ENCODE data around the gene BLMH.

Gene BLMH, protein sequence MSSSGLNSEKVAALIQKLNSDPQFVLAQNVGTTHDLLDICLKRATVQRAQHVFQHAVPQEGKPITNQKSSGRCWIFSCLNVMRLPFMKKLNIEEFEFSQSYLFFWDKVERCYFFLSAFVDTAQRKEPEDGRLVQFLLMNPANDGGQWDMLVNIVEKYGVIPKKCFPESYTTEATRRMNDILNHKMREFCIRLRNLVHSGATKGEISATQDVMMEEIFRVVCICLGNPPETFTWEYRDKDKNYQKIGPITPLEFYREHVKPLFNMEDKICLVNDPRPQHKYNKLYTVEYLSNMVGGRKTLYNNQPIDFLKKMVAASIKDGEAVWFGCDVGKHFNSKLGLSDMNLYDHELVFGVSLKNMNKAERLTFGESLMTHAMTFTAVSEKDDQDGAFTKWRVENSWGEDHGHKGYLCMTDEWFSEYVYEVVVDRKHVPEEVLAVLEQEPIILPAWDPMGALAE

DNA sequence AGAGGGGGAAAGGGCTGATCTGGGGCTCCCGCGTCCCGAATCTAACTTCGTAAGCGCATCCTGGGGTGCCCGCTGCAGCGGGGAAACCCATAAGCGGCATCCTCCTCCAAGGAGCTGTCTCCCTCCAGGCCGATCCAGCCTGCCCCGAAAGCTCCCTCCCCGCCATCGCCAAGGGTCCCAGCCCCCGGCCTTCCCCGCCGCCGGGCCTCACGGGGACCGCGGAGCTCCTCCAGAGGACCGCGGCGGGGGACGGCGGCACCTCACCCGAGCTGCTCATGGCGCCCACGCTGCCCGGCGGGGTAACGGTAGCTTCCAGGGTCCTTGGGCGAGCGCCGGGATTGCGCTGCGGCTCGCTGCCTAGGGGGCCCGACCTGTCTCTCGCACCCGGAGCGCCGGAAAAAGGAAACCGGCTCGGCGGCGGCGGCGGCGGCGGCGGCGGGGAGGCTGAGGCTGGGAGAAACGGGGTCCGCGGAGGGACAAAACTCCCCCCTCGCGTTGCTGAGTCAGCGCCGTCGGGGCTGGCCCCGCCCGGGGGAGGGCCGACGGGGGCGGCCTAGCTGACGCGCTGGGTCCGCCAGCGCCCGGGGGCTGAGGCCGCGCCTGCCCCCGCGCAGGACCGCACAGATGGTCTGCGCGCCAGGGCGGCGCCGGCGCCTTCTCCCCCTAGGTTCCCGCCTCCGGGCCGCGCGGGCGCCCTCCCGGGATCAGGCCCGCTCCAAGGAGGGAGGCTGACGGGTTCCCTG lies at the start of gene BLMH:
TSS of gene BLMH (minus strand) at position 402 of the 743 bp plus-strand sequence. CDS start at position 277, 125 bp downstream.
- DNase-seq, result peak; percentile 87

DNA sequence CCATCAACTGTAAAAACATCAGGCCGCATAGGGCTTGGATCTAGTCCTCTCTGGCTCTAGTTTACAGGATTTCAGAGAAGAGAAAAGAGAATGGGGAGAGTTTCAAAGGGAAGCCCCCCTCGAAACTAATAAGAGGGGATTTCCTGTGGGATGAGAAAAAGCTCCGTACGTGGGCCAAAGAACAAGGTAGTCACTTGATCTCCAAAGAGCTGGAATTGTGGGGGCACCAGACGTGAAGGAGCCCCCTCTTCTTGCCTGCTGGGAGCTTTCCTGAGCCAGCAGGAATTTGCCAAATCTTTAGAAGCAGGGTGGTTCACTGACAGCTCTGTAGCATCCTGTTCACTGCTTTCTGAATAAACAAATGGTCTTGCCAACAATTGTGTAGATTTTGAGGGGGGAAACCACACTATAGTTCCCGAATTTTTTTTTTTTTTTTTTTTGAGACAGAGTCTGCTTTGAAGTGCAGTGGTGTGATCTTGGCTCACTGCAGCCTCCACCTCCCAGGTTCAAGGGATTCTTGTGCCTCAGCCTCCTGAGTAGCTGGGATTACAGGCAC lies 49.1 kb upstream of the BLMH start:
- no peak for DNase-seq

DNA sequence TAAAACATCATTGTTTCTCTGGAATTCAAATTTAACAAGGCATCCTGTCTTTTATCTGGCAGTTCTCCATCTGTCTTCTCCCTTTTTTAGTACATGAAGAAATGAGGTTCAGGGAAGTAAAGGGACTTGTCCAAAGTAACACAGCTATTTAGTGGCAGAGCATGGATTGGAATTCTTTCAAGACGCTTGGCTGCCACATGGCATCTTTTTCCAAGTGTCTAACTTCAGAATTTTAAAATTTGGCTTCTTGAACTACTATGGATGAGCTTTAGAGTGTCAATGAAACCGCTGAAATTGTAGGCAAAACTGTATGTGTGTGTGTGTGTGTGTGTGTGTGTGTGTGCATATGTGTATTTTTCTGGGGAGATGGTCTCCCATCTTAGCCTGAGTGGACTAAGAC lies 47.3 kb upstream of the BLMH start:
- DNase-seq, result no peak

DNA sequence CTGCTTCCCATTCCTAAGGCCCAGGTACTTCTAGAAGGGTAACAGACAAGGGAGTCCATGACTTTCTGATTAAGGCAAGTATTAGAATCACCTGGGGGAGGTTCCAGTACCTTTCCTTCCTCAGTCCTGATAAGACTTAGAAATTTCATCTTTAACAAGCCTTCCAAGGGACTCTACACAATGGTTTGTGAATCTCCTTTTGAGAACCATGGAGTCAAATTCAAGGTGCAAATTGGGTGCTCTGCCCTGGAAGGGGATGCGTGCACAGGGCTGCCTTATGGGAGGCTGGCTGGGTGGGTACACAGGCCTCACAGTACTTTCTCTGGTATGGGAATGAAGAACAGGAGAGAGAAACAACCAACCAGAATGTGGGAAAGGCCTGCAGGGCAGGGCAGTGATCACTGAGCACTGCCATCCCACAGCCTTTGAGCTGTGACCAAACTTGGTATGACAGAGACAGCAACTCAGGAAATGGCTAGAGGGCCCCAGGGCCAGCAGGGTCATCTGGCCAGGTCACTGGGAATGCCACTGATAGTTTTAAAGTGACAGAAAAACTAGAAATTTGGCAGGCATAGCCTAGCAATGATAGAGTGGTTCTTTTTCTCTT lies 45.8 kb upstream of the BLMH start:
- no peak for DNase-seq

DNA sequence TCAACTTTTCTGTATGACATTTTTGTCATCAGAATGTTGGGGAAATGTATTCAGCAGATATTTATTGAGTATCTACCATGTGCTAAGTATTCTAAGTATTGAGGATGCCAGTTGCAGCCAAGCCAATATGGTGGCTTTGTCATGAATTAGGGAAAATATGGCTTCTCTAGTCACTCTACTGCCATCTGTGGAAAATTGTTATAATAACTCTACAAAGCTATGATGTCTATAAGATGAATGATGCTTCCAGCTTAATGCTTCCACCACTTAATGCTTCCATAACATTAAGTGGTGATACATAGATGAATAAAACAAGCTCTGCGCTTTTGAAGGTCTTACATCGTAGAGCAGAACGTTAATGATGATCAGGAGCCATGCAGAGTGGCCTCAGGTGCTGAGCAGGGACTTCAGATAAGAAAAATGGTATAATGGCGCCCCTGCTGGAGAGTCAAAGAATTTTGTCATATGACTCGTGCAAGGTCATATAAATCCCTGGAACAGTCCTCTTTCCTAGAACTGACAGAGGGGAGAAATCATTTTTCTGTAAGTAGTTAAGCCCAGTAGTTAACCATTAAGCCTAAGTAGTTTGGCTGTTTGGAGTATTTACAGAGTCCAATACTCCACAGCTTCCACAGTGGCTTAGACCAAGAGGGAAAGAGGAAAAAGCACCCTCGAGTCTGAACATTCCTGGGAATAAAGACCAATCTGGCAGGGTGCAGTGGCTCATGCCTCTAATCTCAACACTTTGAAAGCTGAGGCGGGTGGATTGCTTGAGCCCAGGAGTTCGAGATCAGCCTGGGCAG lies 44.8 kb upstream of the BLMH start:
- peak; percentile 75 for DNase-seq

DNA sequence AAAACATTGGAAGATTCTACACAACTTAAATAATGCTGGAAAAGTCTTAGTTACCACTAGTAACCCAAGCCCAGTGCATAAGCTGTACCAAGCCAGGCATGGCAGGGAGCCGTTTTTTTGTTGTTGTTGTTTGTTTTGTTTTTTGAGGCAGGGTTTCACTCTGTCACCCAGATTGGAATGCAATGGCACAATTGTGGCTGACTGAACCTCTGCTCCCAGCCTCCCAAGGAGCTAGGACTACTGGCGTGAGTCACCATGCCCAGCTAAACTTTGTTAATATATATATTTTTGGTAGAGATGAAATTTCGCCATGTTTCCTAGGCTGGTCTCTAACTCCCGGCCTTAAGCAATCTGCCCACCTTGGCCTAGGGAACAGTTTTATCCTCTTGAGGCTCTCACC lies 42.7 kb upstream of the BLMH start:
- no peak for DNase-seq

DNA sequence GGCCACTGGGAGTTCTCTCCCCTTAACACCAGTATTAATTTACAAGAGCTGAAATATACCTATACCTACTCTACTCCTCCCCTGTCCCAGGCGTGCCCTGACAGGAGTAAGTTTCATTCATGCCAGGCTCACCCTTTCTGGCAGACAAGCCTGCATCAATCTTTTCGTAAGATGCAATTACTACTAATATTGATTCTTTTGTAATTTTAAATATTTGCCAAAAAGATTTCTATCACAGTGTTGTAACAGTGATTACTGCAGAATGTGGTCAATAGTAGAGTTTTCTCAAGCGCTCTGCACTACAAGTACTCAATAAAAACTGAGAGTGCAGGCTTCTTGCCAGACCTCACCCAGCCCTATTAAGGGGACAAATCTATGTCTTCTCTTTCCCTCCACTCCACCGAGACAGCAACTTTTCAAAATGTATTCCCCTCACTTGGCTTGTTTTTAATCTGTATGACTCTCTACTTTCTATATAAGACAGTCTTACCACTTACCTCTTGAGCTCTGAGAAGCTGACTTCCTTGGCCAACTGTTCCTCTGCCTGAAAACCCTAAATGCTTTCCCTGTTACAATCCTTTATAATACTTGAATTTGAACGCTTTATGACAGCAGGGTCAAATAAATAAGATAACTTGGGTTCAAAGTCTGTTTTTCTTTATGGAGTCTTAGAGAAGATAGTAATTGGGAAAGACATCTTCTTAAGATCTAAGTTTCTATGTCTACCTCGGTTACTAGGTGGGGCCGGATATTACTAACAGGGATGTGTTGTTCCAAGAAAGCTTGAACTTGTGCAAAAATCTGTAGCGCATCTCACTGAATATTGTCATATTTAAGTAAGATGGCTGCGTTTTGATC lies 42.0 kb upstream of the BLMH start, which contains the start of gene TMIGD1:
TSS of gene TMIGD1 (minus strand) at position 555 of the 858 bp plus-strand sequence. CDS start 1,924 bp downstream, outside the sequence.
- no peak for DNase-seq

DNA sequence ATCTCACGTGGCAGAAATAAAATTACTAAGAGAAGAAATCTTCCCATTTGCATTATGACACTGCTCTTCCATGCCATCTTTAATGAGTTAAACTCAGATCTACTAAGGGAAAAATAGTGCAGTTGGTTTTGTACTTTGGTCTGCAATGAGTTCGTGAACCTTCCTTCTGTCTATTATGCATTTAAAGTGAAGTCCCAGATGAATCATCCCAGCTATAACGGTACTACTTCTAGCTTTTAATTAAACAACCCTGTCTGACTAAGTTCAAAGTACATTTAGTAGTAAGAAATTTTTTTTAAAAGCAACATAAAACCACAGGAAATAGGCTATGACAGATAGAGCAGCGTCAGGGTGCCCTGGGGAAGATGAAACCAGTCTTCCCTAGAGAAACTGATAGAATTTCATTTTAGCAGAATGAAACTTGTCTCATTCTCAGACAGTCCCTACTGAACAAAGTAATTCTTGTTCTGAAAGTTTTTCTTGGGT lies 40.4 kb upstream of the BLMH start:
- DNase-seq, result peak; percentile 89

DNA sequence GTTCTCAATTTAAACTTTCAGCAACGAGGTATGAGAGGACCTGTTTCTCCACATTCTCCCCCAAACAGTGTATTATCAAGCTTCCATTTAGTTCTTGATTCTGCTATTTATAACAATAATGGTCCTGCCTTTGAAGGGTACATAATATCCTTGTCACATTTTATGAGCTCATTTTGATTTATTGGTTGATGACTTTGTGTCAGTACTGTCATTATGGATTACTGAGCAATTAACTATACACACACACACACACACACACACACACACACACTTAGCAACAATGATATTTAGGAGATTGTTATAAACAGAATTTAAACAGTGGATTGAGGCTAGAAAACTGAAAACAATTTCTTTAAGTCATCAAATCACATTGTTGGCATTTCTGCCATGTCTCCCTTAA lies 35.1 kb upstream of the BLMH start:
- no peak for DNase-seq

DNA sequence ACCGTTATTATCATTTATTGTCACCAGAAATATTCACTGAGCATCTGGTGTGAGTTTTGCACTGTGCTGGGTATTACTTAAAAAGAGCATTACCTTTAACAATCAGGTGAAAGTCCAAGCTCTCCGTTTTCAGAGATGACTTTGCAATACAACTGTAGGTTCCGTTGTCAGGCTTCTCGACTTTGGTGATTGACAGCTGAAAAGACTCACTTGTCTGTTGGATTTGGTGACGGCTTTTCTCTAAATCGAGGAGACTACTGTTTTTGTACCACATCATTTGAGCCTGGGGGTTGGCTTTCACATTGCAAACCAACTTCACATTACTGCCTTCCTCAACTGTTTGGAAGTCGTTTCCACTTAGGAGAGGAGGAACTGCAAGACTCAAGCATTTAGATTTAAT lies 33.0 kb upstream of the BLMH start:
- DNase-seq, result no peak

DNA sequence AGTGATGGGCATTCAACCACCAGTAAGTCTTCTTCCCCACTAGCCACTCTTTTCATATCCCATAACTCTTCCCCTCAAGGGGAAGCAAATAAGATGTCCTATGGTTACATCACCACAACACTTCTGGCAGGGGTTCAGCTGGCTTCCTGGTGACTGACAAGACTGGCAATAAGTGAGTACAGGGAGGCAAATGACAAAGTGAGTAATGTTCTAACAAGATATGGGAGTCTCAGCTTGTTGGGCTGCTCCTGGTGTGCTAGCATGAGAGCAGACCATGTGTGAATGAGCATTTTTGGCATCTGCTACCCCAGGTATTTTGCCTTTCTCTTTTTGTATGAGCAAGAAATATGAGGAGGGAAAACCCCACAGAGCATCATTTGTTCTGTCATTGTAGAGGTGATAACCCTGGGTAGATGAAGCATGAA lies 32.2 kb upstream of the BLMH start:
- peak; percentile 44 for DNase-seq

DNA sequence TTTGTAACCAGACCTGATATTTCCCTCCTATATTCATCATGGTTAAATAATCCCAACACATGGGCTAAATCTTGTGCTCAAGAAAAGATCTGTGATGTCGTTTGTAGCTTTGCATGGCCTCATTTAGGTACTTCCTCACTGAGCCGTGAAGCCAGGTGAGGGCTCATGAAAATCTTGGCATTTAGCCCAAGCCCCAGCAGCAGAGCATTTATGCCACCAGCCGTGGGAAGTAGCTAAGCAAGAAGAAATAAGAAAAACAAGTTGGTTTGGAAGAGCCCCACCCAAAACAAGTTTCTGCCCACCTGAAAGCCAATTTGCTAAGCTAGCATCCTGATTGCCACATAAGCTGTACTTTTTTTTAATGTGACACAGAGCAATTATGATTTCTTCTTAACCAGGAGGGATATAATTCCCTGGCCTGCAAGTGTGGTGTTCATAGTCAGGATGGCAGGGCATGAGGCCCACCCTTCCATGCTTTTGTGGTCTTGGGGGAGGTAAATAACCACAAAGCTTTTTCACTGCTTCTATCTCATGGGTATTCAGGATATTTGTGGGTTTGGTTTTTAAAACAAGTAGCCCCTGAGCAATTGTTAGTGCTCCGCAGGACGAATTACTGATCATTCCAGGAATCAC lies 31.6 kb upstream of the BLMH start:
- DNase-seq, result no peak

DNA sequence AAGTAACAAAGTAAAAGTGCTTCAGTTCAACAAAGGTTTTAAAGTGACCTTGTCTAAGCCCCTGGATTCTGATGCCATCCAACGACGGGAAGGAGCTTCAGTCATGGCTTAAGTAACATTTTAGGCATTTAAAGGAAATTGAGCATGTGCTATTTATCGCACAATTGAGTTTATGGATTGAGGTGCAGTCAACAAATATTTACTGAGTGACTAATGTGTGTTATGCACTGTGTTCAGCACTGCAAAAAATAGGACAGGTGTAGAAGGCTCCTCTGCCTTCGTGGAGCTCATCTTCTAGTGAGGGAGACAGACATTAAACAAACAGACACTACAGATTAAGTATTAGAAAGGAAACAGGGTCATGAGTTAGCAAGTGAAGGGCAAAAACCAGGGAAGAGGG lies 29.6 kb upstream of the BLMH start:
- DNase-seq, result no peak

DNA sequence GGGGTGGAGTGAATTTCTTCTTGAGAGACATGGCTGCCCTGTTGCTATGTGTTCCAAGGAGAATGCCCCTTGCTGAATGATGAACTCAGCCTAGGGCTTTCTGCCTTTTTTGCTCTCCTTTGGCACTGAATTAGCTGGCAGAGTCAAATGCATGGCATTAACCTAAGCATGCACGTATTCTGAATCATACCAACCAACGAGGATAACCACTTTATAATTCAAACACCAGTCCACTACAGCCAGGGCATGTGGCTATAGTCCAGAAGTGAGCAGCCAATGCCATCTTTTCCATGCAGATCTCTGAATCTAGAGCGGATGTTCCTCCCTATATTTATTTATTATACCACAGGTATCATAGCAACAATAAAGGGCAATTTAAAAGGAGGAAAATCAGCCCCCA lies 26.4 kb upstream of the BLMH start:
- DNase-seq, result no peak

DNA sequence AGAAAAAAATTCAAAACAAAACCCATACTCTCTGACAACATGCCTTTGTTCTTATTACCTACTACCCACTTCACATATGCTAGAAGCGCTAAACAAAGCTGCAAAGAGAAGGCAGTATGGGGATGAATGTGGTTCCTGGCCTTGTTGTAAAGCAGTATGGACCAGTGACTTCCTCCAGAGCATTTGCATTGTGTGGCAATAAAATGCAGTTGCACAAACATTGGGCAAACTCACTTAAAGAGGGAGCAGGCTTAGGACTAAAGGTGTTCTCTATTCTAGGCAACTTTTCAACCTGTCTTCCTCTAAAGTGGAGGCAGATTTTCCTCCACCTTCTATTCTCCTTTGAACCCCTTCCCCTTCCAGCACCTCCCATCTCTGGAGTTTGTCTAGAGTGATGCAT lies 25.0 kb upstream of the BLMH start:
- DNase-seq, result no peak

DNA sequence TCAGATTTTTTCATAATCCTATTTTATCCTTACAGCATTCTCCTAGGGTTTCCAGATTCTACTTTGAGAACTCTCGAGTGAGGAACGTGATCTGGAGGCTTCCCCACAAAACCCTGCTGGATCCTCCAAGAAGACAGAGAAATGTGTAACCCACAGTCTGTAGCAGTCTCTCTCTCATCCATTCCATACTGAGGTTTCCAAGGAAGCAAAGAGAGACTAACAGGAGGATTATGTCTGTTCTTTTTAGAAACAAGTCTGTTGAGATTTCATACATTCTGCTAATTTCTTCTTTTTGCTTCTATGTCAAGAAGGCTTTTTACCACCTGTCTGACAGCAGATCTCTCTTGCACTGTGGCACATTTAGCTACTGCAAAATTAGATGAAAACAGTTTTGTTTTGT lies 23.4 kb upstream of the BLMH start:
- DNase-seq, result no peak

DNA sequence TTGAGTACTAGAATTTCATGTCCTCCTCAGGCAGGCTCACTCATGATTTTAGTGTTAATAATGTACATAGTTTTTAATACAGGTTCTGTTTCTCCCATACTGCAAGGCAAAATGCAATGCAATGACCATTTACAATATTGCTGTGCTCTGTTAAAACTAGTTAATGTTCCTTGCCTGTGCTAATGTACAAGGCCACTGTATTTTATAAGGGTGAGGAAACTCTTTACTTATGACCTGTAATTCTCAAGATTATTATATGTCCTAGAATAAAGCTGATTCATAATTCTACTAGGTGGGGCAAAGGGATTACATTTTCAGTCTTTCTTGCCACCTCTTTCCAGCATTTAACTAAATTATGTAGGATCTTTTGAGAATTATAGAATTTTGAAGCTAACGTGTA lies 22.7 kb upstream of the BLMH start:
- no peak for DNase-seq

DNA sequence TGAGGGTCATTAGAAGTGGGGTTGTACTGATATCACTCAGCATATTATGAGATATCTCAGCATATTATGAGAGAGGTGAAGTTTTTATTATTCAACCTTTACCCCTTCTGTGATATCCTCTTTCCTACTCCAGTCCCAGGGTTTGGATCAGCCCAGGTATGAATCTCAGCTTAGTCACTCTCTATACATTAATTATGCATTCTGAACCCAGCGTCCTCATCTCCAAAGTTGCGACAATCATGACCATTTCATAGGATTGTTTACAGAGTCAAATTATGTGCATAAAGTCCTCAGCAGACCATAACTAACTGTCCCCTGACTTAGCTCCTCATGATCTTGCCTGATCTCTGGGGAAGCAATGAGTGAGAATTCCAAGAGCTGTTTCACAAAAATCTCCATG lies 20.5 kb upstream of the BLMH start:
- no peak for DNase-seq

DNA sequence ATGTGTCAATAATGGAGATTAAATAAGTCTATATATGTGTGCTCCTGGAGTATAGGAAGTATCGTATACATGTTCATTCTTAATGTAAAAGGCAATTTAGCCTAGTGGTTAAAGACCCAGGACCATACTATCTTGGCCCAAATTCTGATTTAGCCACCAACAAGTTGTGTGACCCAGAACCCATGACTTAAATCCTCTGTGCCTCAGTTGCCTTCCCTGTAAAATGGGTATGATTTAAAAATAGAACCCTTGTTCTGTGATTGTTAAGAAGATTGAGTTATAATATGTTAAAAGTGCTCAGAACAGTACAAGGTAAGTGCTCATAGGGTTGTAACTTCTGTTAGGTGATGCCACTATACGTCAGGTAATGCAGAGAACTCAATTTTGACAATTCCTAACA lies 18.8 kb upstream of the BLMH start:
- DNase-seq, result no peak

DNA sequence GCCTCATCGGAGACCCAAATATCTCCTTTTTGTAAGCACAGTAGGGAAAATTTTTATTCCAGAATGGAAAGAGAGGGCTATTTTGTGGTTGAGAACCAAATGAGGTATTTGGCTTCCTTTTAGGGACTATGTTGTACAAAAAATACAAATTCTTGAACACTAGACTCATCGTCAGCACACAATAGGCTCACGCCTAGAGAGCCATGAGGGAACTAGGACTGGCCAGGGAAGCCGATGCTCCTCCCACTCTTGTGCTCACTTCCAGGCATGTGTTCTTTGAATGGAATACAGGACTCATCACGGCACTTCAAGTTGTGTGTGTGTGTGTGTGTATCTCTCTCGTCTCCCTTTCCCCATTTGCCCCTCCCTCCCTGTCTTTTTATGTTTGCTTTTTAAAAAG lies 17.8 kb upstream of the BLMH start:
- no peak for DNase-seq

DNA sequence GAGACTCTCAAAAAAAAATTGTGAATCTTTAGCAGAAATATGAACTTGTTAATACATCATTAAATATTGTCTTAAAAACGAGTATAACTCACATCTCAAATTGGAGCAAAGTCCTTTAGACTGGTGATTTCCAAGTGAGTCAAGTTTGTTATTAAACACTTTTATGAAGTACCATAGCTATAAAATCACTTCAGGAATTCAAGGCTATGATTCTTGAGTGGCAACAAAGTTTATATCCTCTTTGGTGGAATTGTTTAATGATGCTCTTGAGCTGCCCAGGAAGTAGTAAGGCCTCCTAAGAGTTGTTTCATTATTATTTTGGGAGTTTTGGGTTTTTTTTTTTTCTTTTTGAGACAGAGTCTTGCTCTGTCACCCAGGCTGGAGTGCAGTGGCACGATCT lies 16.7 kb upstream of the BLMH start:
- DNase-seq, result no peak

Data from activated CD4-positive, alpha-beta T cell treated with anti-CD3 and anti-CD28 coated beads, Interleukin-2, amount 50 U/mL, for 16 hours (primary cell).